Upper lobe of right lung (tissue), 1 donor: ENCODE results near the gene S1PR2. TPM values are rescaled to one million over a fixed set of nuclear protein-coding genes. Genes with fewer than 3 reads are reported as not detected.
"Not testable (repeated sequence)": the region's sequence is repeated elsewhere in the genome, so short reads cannot be mapped to it uniquely, and the experiment has no call there.

Experiments
- ATAC-seq: fragments of 200-7000 bp; cut with Tn5 transposase; one replicate; pipeline ENCODE4 v1.9.1; 2020; ENCODE audit warnings: mild to moderate bottlenecking, moderate library complexity
- DNase-seq: peaks from one replicate; pipeline ENCODE4 v3.0.0-alpha.2; 2020
- H3K27ac ChIP-seq: fragments of 200-600 bp; one replicate; pipeline ENCODE4 v1.8.0; 2022
- H3K27me3 ChIP-seq: fragments of 200-600 bp; one replicate; pipeline ENCODE4 v1.8.0; 2022; ENCODE audit warnings: mild to moderate bottlenecking
- H3K36me3 ChIP-seq: fragments of 200-600 bp; one replicate; pipeline ENCODE4 v1.8.0; 2022
- H3K4me1 ChIP-seq: fragments of 200-600 bp; one replicate; pipeline ENCODE4 v1.8.0; 2022
- H3K4me3 ChIP-seq: fragments of 200-600 bp; one replicate; pipeline ENCODE4 v1.8.0; 2022; ENCODE audit warnings: mild to moderate bottlenecking
- H3K9me3 ChIP-seq: fragments of 200-600 bp; one replicate; pipeline ENCODE4 v1.8.0; 2022
- CTCF ChIP-seq: fragments of 200-600 bp; IDR thresholded peaks from one replicate; pipeline ENCODE4 v1.8.0; 2022; ENCODE audit warnings: antibody characterized with exemption
- intact Hi-C: fragments of 100-400 bp; cut with DNase I; formaldehyde crosslinking; loops from one replicate; pipeline ENCODE4 v1.11.0; 2022
- total RNA-seq: library from RNA; stranded (reverse); fragmentation: NEBNext Ultra II Directional; extraction: Animal tissue kit (Norgen Biotek cat#: 25700); gene quantifications from one replicate; pipeline ENCODE4 v1.2.1, GENCODE V29; 2021
- donor health status: DM: no; HTN: yes; CAD: no; lungs with severe emphysema.

S1PR2 gene
- total RNA-seq, 1 donor from 2014 or later: 21.7 TPM

DNA sequence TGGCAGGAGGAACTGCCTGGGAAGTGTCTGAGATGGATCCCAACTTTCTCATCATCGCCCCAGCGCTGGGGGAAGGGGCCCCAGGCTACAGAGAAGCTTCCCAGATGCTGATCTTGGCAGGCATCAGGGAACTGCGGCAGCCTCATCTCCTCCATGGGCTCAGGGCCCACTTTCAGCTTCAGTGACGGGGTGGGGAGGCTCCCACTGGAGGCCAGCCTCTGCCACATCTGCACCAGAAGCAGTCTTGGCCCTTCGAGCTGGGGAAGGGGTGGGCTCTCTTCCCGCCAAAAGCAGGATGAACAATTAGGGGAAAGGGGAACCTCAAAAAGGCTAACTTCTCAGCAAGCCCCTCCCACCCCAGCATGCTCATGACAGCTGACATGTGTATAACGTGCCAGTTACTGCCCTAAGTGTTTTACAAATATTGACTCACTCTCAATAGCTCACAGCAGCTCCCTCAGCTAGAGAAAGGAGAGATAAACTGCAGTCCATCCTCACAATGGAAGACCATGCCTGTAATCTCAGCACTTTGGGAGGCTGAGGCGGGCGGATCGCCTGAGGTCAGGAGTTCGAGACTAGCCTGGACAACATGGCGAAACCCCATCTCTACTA, 7.1 kb upstream of the S1PR2 start:
- Histone ChIP-seq H3K4me1 (peaks cover 27% of the 10 kb centered on the region), H3K4me3 (no peak overlapping the region), H3K36me3 (no peaks in the 10 kb centered on the region), H3K27me3 (no peaks in the 10 kb centered on the region), H3K27ac (peak overlapping the region; percentile 83), H3K9me3 (no peaks in the 10 kb centered on the region)
- intact Hi-C loops: no loop called here
- no peak for TF ChIP-seq CTCF
- ATAC-seq (peak; percentile 85), DNase-seq (peak; percentile 75)

GRCh38 chr19:10237702-10238101, 6.6 kb upstream of the S1PR2 start:
- H3K4me3 ChIP-seq: no peak overlapping the region
- H3K27me3 ChIP-seq: no peaks in the 10 kb centered on the region
- no peaks in the 10 kb centered on the region for H3K9me3 ChIP-seq
- peak overlapping the region; percentile 83 for H3K27ac ChIP-seq
- intact Hi-C loops: no loop called here
- no peak for TF ChIP-seq CTCF
- H3K36me3 ChIP-seq: no peaks in the 10 kb centered on the region
- peaks cover 27% of the 10 kb centered on the region for H3K4me1 ChIP-seq
- DNase-seq: no peak
- peak; percentile 45 for ATAC-seq

GRCh38 chr19:10235409-10235808, 4.3 kb upstream of the S1PR2 start:
- ATAC-seq, H3K4me3 ChIP-seq, intact Hi-C loops, DNase-seq, H3K36me3 ChIP-seq, H3K9me3 ChIP-seq, H3K27me3 ChIP-seq: not testable (repeated sequence)
- H3K27ac ChIP-seq: peak overlapping the region; percentile 83
- peaks cover 33% of the 10 kb centered on the region for H3K4me1 ChIP-seq

DNA sequence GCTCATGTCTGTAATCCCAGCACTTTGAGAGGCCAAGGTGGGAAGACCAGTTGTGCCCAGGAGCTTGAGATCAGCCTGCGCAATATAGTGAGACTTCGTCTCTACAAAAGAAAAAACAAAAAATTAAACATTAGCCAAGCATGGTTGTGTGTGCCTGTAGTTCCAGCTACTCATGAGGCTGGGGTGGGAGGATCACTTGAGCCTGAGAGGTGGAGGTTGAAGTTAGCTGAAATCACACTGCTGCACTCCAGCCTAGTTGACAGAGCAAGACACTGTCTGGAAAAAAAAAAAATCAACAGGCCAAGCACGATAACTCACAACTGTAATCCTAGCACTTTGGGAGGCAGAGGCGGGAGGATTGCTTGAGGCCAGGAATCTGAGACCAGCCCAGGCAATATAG, 3.9 kb upstream of the S1PR2 start:
- H3K27ac ChIP-seq: peak overlapping the region; percentile 30
- no peak overlapping the region for H3K4me3 ChIP-seq
- H3K27me3 ChIP-seq: no peaks in the 10 kb centered on the region
- no peak for DNase-seq
- TF ChIP-seq CTCF: no peak
- intact Hi-C loops: no loop called here
- ATAC-seq: no peak
- H3K4me1 ChIP-seq: peaks cover 34% of the 10 kb centered on the region
- no peaks in the 10 kb centered on the region for H3K36me3 ChIP-seq
- H3K9me3 ChIP-seq: no peaks in the 10 kb centered on the region

- no peak overlapping the region for H3K4me3 ChIP-seq
- intact Hi-C loops: no loop called here
- no peak overlapping the region for H3K27ac ChIP-seq
- TF ChIP-seq CTCF: no peak
- H3K27me3 ChIP-seq: no peaks in the 10 kb centered on the region
- DNase-seq: no peak
- H3K9me3 ChIP-seq: no peaks in the 10 kb centered on the region
- no peak for ATAC-seq
- H3K4me1 ChIP-seq: peaks cover 45% of the 10 kb centered on the region
- no peaks in the 10 kb centered on the region for H3K36me3 ChIP-seq
Observed at GRCh38 chr19:10233946-10234345, 2.8 kb upstream of the S1PR2 start.

DNA sequence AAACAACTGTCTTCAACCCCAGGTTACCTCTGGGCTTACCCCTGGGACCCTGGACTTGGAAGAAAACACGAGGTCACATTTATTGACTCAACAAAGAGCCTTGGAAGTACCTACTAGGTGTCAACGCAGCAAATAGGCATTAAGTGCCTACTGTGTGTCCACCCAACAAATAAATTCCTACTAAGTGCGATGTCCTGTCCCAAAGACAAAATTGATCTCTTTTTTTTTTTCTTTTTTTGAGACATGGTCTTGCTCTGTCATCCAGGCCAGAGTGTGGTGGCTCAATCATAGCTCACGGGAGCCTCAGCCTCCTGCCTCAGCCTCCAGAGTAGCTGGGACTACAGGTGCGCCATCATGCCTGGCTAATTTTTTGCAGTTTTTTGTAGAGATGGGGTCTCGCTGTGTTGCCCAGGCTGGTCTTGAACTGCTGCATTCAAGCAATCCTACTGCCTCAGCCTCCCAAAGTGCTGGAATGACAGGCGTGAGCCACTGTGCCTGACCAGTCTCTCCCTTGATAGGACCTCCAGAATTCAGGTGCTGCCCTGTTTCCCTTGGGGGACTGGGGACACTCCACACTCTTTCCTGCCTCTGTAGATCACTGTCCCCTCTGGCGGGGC, 589 bp upstream of the S1PR2 start:
- no peak for ATAC-seq
- Histone ChIP-seq H3K4me3 (peak overlapping the region; percentile 96), H3K4me1 (peaks cover 45% of the 10 kb centered on the region), H3K27me3 (no peaks in the 10 kb centered on the region), H3K9me3 (no peaks in the 10 kb centered on the region), H3K36me3 (no peaks in the 10 kb centered on the region), H3K27ac (peak overlapping the region; percentile 94)
- intact Hi-C loops: no loop called here
- no peak for DNase-seq
- TF ChIP-seq CTCF: no peak
